ENCODE measurements around the gene ADGRF4. TPM values are rescaled to one million over a fixed set of nuclear protein-coding genes. Genes with fewer than 3 reads are reported as not detected.
A peak's percentile ranks its signal among the peaks of the same experiment; 100 is the strongest.

Gene ADGRF4, protein sequence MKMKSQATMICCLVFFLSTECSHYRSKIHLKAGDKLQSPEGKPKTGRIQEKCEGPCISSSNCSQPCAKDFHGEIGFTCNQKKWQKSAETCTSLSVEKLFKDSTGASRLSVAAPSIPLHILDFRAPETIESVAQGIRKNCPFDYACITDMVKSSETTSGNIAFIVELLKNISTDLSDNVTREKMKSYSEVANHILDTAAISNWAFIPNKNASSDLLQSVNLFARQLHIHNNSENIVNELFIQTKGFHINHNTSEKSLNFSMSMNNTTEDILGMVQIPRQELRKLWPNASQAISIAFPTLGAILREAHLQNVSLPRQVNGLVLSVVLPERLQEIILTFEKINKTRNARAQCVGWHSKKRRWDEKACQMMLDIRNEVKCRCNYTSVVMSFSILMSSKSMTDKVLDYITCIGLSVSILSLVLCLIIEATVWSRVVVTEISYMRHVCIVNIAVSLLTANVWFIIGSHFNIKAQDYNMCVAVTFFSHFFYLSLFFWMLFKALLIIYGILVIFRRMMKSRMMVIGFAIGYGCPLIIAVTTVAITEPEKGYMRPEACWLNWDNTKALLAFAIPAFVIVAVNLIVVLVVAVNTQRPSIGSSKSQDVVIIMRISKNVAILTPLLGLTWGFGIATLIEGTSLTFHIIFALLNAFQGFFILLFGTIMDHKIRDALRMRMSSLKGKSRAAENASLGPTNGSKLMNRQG
- 2.6 TPM for total RNA-seq

DNA sequence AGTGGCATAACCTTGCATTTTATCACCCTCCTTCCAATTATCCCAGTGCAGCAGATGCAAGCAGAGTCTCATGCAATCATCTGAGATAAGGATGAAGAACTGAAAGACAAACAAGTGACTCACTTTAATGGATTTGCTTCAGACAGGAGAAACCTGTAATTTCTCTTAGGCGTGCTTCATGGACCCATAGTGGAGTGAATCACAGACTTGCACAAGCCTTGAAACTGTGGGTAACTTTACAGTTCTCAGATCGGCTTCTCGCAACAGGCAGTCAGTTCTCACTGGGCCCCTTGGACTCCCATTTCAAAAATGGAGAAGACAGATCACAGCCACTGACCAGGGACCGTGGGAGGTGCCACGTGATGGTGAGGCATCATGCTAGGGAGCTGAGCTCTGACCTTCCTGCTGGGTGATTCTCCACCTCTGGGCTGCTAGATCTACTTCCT, at the start of gene ADGRF4:
ADGRF4 (plus strand) TSS at position 239 of the 446 bp plus-strand sequence. CDS start 8,666 bp downstream, outside the sequence.
- no peak for DNase-seq

- DNase-seq, result no peak
These were observed 47.6 kb upstream of the ADGRF4 start for GRCh38 chr6:47650553-47651432.

- no peak for DNase-seq
These were observed 46.9 kb upstream of the ADGRF4 start for GRCh38 chr6:47651505-47651944.

- no peak for DNase-seq
These were observed 44.7 kb upstream of the ADGRF4 start for GRCh38 chr6:47653706-47654105.

DNA sequence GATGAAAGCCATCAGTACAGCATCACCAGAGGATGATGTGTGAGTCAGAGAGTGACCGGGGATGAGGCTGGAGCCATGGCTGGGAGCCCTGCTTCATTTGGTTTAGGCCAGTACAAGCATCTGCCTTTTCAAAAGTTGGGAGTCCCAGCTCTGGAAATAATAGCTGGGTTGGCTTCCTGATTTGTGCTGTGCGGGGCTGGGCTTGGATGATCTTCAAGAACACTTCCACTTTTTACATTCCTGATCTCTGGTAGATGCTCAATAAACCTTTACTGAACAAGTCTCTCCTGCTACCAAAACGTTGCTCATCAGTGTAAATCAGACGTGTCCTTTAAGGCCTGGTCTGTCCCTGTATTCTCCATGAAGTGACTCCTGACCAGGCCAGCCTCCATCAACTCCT, 44.1 kb upstream of the ADGRF4 start:
- no peak for DNase-seq

DNA sequence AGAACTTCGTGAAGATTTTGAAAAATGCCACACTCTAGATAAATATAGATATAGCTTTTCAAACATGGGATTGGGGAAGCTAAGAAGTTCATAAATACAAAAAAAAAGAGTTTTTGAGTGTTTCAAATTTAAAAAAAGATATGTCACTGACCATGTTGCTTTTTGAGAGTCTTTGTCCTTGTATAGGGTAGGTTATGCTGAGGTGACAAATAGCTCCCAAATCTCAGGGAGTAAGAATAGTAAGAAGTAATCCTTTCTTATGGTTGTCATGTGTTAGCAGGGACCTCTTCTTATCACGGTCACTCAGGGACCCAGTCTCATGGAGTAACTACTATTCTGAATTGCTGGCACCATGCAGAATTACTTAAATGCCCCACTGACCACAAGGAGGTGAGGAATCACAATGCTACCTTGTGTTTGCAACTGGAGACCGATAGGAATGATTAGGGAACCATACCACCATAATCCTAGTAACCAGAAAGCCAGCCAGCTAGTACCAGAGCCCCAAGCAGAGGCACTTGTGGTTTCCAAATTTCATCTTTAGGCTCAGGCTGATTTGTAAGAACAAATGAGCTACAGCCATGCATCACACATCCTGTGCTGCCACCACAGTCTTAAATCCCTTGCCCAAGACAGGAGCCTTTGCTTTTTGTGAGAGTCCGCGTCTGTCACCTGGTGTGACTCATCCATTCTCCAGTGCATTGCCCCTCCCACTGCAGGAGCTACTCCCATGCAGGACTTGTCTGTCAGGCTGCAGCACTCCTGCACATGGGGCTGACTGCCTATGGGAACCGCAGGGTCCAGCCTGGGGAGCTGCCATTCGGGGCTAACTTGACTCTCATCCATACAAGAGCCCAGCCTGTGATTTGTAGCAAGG, 42.4 kb upstream of the ADGRF4 start:
- no peak for DNase-seq

- no peak for DNase-seq
These were observed 36.4 kb upstream of the ADGRF4 start for GRCh38 chr6:47661960-47662359.

DNA sequence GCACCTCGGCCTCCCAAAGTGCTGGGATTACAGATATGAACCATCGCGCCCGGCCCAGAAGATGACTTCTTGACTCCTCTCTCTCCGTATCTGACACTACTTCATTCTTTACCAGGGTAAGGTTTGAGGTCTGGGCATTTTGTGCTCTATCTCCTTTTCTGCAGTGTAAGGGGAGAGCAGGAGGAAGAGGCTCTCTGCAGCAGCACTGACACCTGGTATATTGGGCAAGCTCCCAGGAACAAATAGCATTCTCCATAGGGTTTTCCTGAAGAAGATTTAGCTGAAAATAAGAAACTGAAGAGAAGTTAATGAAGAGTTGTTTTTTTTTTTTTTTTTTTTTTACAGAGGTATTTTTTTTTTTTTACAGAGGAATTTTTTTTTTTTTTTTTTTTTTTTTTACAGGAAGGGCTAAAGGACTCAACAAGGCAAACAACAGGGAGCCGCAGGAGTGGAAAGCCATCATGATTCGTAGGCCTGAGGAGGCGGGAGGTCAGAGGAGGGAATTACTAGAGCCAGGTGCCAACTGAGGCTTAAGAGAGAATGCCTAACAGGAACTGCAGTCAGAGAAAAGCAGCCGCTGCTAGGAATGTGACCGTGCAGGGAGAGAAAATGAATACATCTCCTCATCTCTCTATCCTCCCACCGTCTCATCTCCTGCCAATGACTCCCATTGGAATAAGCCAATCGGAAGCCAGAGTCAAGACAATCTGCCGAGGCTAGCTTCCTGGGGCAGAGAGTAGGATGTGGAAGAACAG, 34.7 kb upstream of the ADGRF4 start:
- DNase-seq, result peak; percentile 19

GRCh38 chr6:47665112-47665511, 33.3 kb upstream of the ADGRF4 start:
- peak; percentile 13 for DNase-seq

DNA sequence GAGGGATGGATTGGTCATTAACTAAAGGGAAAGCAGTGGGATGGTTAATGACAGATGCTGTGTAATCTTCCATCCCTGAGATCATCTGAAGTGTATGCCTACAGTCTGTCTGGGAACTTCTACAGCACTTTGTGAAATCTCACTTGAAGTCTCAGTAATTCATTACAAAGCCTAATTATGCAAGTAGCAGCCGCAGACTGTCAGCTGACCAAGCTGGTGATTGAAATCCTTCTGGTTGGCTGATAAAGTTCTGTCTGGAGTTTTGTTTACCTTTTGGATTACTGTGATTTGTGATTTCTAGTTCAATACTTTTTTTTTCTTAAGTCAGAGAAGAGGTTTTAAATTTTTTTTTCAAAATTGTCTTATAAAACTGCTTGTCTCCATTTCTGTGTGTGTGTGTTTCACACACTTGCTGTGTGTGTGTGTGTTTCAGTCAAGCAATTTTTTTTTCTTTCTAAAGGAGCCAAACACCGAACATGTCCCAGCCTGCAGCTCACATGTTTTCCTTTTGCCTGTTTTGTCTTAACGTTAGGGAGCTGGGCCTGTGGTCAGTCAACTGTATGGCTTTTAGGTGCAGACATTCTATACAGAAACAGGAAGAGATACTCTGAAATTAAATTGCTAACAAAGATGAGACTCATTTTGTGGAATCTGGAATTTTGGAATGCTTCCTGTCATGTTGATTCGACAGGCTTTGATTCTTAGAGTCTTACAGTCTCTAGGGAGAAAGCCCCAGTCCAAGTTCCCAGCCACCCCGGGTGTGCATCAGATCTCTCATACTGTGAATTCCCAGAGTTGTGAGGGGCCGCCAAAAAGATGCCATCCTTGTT, 28.5 kb upstream of the ADGRF4 start:
- peak; percentile 32 for DNase-seq

DNA sequence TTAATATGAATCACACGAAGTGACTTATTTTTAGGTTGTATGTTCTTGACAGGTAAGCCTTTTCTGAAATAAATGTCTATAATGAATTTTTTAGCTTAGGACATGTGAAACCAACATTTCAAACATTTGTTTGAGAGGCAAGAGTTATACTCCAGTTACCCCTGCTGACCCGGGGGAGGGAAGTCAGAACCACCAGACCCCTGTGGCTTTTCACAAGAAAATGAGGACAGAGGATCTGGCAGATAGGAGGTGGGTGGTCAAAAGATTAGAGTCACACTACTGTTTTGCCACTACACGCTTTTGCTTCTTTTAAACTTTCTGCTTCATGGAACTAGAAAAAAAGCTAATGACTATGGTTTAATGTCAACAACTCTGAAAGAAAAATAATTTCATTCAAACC, 27.5 kb upstream of the ADGRF4 start:
- DNase-seq, result no peak

DNA sequence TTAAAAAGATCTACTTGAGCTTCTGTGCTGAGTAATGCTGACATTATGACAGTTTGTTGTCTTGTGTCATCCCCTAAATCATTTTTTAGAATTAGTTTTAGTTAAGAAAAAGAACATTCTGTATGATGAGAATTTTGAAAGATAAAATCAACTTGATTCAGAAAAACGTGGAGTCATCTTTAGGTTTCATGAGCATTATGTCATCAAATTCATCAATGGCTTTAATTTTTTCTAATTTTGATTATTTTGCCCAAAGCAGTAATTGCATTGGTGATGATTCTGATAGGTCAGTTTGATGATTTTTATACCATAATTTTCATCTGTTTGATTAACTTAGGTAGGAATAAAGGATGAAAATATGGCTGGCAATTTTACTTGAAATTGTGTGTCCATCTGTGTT, 26.6 kb upstream of the ADGRF4 start:
- no peak for DNase-seq

- no peak for DNase-seq
These were observed 25.6 kb upstream of the ADGRF4 start for GRCh38 chr6:47672816-47673215.

DNA sequence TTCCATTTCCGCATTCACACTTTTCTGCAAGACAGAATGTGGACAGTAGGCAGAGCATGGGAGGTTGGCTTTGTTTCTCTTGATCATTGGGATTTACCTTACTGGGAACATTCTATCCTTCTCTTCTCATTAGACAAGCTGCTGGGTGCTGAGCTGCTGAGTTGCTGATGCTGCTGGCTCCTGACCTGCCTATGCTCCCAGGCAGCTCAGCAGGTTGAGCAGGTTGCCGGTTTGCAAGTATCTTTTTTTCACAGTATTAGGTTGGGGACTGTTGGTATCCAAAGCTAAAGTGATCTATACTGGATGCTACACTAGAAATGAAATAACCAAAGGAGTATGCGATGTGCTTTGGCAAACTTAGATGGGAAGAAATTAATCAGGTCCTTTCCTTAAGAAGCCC, 23.7 kb upstream of the ADGRF4 start:
- DNase-seq, result no peak

DNA sequence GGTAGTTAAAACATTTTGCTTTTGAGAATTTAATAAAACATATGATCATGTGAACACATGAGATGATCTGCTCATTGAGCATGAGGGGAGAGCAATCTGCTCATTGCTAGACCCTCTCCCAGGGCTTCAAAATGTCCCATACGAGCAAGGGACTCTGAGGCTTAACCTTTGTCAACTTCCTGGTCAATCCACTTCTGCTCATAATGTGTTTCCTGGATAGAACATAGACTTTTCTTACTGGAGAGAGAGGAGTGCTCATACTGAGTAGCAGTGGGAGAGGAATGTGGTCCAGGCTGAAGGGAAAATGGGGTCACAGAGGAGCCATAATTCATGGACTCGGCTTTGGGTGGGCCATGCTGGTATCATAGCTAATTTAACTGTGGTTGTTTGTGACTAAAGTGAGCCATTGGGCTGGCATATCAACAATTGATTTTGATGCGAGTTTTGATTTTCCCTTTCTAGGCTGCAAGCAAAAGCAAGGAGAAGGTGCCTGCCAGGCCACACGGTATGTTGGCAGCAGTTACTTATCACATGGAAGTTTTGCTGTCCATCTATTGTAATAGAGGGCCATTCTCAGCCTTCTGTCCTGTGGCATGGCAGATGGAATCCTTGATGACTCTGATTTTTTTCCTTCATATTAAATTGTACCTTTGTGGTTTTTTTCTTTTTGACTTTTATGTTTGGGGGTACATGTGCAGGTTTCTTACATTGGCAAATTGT, 20.8 kb upstream of the ADGRF4 start:
- no peak for DNase-seq

GRCh38 chr6:47678739-47679138, 19.6 kb upstream of the ADGRF4 start:
- DNase-seq, result no peak

DNA sequence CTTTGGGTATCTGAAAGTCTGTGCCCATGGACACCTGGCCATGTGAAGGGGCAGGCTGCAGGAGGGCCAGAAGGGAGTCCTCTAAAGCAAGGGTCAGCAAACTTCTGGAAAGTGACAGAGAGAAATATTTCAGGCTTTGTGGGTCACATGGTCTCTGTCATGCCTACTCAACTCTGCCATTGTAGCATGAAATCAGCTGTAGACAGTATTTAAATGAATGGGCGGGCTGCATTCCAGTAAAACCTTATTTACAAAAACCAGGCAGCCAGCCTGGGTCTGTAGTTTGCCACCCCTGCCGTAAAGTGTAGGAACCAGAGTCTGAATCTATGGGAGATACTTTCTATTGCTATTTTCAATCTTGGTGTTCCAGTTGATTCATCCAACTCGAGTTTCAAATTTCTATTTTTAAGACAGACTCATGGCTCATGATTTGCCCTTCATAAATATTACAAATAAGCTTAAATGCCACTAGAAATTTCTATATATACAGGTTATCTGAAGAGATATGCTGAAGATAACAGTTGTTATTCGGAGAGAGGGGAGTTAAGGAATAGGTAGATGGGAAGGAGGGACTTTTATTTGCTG, 19.0 kb upstream of the ADGRF4 start:
- no peak for DNase-seq

DNA sequence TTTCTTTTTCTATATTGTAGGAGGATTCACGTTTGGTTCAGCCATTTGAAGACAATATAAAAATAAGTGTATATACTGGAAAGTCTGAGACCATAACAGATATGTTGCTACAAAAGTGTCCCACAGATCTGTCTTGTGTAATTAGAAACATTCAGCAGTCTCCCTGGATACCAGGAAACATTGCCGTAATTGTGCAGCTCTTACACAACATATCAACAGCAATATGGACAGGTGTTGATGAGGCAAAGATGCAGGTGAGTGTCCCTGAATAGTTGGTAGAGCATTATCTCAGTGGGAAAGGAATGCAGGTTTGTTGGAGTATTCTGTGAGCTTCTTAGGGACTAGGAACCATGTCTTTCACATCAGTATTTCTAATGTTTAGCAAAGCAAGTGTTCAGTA, 18.3 kb upstream of the ADGRF4 start:
- peak; percentile 14 for DNase-seq

DNA sequence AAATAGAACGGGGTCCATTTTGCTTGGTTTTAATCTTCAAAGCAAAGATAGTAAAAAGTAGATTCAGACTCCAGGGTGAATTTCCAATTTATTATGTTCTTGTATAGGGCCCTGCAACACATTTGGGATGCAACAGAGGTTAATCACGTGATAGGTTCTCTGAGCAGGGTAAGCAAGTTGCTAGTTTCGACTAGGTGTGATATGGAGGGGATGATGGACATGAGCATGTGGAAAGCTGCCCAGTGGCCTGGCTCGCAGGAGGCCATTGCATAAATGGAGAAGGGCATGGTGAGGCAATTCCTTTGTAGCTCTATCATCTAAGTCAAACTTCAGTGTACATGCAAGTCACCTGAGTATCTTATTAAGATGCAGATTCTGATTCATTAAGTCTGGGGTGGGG, 17.7 kb upstream of the ADGRF4 start:
- DNase-seq, result no peak
